ENCODE results near the gene BFSP1.
A peak's percentile ranks its signal among the peaks of the same experiment; 100 is the strongest.

BFSP1 gene

DNA sequence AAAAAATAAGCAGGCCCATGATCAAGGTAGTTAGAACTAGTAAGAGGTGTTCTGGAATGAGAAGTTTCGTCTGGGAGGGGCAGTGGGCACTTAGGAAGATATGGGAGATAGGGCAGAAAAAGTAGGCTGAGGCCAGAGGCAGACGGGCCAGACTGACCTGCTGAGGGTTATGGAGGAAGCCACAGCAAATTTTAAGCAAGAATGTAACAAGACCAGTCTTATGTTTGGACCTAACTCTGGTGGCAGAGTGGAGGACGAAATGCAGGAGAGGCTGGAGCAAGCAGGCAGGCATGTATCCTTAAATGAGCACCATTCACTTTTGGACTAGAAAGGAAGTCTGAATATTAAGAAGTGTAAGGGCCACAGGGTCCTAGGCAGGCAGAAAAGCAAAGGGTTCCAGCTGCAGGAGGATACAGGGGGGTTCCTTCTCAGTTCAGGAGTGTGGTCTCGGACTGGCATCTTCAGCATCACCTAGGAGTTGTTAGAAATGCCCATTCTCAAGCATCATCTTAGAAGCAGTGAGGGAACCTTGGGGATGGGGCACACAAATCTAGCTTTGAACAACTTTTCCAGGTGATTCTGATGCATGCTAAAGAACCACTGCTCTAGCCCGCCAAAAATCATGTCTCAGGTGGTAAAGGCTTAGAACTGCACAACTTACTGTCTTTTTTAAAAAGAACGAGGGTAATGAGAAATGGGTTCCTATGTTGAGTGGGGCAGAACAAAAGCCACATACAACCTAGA is 37.0 kb upstream of the BFSP1 start:
- ATAC-seq, result no peak
- TF ChIP-seq ZNF8 (CRISPR knock-in tag; IDR thresholded peaks at IDR 0.05) (no peak), ZC3H10 (CRISPR knock-in tag; IDR thresholded peaks at IDR 0.05) (no peak), ZFP3 (CRISPR knock-in tag; IDR thresholded peaks at IDR 0.05) (no peak), SNAI2 (CRISPR knock-in tag; IDR thresholded peaks at IDR 0.05) (no peak), BACH2 (CRISPR knock-in tag; IDR thresholded peaks at IDR 0.05; ENCODE audit: borderline replicate concordance) (no peak), ESRRG (CRISPR knock-in tag; IDR thresholded peaks at IDR 0.05) (no peak)
- TF ChIP-seq, protein P1, sequence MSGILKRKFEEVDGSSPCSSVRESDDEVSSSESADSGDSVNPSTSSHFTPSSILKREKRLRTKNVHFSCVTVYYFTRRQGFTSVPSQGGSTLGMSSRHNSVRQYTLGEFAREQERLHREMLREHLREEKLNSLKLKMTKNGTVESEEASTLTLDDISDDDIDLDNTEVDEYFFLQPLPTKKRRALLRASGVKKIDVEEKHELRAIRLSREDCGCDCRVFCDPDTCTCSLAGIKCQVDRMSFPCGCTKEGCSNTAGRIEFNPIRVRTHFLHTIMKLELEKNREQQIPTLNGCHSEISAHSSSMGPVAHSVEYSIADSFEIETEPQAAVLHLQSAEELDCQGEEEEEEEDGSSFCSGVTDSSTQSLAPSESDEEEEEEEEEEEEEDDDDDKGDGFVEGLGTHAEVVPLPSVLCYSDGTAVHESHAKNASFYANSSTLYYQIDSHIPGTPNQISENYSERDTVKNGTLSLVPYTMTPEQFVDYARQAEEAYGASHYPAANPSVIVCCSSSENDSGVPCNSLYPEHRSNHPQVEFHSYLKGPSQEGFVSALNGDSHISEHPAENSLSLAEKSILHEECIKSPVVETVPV (CRISPR knock-in tag; IDR thresholded peaks at IDR 0.05), result no peak

DNA sequence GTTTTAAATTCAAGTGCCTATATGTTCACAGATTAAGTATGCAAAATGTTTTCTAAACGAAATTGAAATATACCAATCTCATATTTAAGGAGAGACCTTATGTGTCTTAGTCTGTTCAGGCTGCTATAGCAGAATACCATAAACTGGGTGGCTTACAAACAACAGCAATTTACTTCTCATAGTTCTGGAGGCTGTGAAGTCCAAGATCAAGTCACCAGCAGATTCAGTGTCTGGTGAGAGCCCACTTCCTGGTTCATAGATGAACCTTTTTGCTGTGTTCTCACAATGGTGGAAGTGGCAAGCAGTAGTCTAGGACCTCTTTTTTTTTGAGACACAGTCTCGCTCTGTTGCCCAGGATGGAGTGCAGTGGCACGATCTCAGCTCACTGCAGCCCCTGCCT is 35.2 kb upstream of the BFSP1 start:
- no peak for TF ChIP-seq GLIS3 (CRISPR knock-in tag; IDR thresholded peaks at IDR 0.05)
- no peak for TF ChIP-seq SNAI2 (CRISPR knock-in tag; IDR thresholded peaks at IDR 0.05)
- TF ChIP-seq, protein P2, sequence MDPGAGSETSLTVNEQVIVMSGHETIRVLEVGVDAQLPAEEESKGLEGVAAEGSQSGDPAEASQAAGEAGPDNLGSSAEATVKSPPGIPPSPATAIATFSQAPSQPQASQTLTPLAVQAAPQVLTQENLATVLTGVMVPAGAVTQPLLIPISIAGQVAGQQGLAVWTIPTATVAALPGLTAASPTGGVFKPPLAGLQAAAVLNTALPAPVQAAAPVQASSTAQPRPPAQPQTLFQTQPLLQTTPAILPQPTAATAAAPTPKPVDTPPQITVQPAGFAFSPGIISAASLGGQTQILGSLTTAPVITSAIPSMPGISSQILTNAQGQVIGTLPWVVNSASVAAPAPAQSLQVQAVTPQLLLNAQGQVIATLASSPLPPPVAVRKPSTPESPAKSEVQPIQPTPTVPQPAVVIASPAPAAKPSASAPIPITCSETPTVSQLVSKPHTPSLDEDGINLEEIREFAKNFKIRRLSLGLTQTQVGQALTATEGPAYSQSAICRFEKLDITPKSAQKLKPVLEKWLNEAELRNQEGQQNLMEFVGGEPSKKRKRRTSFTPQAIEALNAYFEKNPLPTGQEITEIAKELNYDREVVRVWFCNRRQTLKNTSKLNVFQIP (CRISPR knock-in tag; IDR thresholded peaks at IDR 0.05; ENCODE audit: borderline replicate concordance, low read depth), result no peak
- no peak for TF ChIP-seq ESRRG (CRISPR knock-in tag; IDR thresholded peaks at IDR 0.05)
- no peak for TF ChIP-seq ZFP30 (CRISPR knock-in tag; IDR thresholded peaks at IDR 0.05)
- TF ChIP-seq, protein P3, sequence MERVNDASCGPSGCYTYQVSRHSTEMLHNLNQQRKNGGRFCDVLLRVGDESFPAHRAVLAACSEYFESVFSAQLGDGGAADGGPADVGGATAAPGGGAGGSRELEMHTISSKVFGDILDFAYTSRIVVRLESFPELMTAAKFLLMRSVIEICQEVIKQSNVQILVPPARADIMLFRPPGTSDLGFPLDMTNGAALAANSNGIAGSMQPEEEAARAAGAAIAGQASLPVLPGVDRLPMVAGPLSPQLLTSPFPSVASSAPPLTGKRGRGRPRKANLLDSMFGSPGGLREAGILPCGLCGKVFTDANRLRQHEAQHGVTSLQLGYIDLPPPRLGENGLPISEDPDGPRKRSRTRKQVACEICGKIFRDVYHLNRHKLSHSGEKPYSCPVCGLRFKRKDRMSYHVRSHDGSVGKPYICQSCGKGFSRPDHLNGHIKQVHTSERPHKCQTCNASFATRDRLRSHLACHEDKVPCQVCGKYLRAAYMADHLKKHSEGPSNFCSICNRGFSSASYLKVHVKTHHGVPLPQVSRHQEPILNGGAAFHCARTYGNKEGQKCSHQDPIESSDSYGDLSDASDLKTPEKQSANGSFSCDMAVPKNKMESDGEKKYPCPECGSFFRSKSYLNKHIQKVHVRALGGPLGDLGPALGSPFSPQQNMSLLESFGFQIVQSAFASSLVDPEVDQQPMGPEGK (CRISPR knock-in tag; IDR thresholded peaks at IDR 0.05; ENCODE audit: borderline replicate concordance), result no peak
- TF ChIP-seq ZFP3 (CRISPR knock-in tag; IDR thresholded peaks at IDR 0.05), result no peak
- TF ChIP-seq TOX (CRISPR knock-in tag; IDR thresholded peaks at IDR 0.05; ENCODE audit: borderline replicate concordance), result no peak
- no peak for TF ChIP-seq OSR1 (CRISPR knock-in tag; IDR thresholded peaks at IDR 0.05)
- ATAC-seq, result no peak

DNA sequence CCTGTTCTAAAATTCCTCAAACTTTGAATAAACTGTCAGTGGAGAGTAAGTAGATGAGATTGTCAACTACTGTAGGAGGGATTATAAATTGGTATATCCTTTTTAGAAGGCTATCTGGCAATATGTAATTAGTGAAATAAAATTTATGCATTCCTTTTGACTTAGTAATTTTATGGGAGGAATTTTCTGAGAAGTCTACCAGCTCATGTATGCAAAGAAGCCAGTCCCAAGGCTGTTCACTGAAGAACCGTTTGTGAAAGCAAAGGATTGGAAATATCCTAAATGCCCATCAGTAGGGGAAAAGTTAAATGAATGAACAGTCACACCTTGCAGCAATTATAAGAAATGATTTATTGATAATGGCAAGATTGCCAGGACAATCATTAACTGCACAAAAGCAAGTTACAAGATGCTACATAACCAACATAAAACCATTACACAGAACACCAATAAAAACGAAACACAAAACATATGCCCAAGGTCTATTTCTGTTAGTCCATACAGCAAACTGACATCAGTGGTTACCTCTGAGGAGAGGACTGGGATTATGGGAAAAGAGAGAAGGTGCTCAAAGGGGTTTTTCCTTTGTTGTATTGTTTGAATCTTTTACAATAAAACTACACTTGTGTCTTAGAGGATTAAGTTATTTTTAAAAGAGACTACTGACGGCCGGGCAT is 34.1 kb upstream of the BFSP1 start:
- no peak for TF ChIP-seq TOX (CRISPR knock-in tag; IDR thresholded peaks at IDR 0.05; ENCODE audit: borderline replicate concordance)
- TF ChIP-seq ISL1 (CRISPR knock-in tag; IDR thresholded peaks at IDR 0.05), result peak; percentile 82
- ATAC-seq, result peak; percentile 12

DNA sequence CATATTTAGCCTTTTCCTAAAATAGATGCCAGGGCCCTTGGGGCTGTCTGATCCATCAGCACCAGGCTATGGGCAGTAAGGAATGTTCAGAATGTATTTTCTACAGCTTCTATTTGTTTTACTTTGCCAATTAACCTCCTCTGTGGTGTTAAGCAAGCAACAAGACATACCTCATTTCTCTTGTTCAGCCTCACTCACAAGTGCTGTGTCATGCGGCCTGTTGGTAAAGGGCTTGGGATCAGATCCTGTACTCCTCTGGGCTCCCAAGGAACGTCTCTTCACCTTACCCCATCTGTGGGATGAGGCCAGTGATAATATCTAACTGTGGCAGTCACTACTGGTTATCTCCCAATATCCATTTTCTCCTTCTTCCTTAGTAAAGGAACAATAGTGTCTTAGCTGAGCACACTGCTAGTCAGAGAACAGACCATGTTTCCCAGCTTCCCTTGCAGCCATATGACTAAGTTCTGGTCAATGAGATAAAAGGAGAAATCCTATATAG is 31.7 kb upstream of the BFSP1 start:
- no peak for ATAC-seq
- TF ChIP-seq ZFP30 (CRISPR knock-in tag; IDR thresholded peaks at IDR 0.05) (no peak), ESRRG (CRISPR knock-in tag; IDR thresholded peaks at IDR 0.05) (no peak)
- TF ChIP-seq, protein P3 (CRISPR knock-in tag; IDR thresholded peaks at IDR 0.05; ENCODE audit: borderline replicate concordance), result no peak

DNA sequence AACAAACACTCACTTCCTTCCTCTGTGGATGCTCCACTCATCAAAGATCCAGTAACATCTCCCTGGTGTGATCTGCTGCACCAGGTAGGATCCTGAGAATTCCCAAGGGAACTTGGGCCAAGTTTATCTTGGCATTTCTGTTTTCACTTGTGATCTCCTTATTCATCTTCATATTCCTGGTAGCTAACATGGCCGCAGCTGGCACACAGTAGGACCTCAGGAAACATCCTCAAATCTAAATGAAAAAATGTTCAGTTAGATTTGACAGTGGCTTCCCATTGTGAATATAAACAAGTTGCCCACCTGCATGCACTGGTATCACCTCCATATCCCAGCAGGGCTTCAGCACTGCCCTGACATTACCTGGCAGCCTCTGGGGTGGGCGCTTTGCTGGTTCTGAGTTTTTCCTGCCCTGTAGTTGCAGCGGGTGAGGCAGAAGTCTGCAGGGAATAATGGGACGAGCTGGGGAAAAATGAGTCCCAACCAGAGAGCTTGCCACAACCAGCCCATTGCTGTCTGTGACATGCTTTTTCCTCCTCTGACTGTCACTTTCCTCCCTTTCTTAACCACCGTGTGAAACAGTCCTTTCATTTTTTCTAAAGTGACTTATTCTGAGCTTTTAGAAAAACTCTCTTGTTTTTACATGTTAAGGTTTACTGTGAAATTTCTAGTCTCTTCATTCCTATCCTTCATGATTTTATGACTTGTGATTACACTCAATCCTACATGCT is 29.3 kb upstream of the BFSP1 start:
- TF ChIP-seq ISL1 (CRISPR knock-in tag; IDR thresholded peaks at IDR 0.05) (no peak), ZC3H10 (CRISPR knock-in tag; IDR thresholded peaks at IDR 0.05) (no peak), GLIS3 (CRISPR knock-in tag; IDR thresholded peaks at IDR 0.05) (no peak), TCF4 (CRISPR knock-in tag; IDR thresholded peaks at IDR 0.05; ENCODE audit: borderline replicate concordance) (no peak), SNAI2 (CRISPR knock-in tag; IDR thresholded peaks at IDR 0.05) (no peak), ZNF565 (CRISPR knock-in tag; conservative IDR thresholded peaks at IDR 0.05; ENCODE audit: low read depth) (no peak), ARNTL (CRISPR knock-in tag; IDR thresholded peaks at IDR 0.05; ENCODE audit: borderline replicate concordance, low read depth) (no peak), ZNF70 (CRISPR knock-in tag; IDR thresholded peaks at IDR 0.05) (no peak), CSDC2 (CRISPR knock-in tag; IDR thresholded peaks at IDR 0.05) (no peak), BACH2 (CRISPR knock-in tag; IDR thresholded peaks at IDR 0.05; ENCODE audit: borderline replicate concordance) (no peak), ZFP30 (CRISPR knock-in tag; IDR thresholded peaks at IDR 0.05) (no peak)
- TF ChIP-seq, protein P1 (CRISPR knock-in tag; IDR thresholded peaks at IDR 0.05), result no peak
- TF ChIP-seq, protein P2 (CRISPR knock-in tag; IDR thresholded peaks at IDR 0.05; ENCODE audit: borderline replicate concordance, low read depth), result no peak
- no peak for ATAC-seq

Data from SK-N-SH treated with all-trans-retinoic acid at 6 μM for 48 hours (cell line).